Measurements from ENCODE around the gene ACBD6.

DNA sequence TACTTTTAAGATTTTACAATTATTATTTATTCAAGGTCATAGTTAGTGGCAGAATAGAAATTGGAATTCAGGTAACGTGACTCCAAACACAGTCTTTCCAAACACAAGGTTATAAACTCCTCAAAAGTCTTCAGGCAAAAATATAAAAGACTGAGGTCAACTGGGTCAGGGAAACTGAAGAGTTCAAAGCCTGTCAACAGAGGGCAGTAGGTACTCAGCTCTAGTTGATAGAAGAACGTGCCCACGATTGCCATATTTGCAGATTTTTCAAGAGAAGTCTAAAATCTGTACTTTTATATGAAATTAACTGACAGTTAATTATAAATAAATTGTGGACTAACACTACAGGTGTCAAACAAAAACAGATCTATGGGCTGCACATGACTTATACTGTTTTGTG lies 137.3 kb downstream of the ACBD6 start:
- TF ChIP-seq, protein P1, sequence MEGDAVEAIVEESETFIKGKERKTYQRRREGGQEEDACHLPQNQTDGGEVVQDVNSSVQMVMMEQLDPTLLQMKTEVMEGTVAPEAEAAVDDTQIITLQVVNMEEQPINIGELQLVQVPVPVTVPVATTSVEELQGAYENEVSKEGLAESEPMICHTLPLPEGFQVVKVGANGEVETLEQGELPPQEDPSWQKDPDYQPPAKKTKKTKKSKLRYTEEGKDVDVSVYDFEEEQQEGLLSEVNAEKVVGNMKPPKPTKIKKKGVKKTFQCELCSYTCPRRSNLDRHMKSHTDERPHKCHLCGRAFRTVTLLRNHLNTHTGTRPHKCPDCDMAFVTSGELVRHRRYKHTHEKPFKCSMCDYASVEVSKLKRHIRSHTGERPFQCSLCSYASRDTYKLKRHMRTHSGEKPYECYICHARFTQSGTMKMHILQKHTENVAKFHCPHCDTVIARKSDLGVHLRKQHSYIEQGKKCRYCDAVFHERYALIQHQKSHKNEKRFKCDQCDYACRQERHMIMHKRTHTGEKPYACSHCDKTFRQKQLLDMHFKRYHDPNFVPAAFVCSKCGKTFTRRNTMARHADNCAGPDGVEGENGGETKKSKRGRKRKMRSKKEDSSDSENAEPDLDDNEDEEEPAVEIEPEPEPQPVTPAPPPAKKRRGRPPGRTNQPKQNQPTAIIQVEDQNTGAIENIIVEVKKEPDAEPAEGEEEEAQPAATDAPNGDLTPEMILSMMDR (IDR thresholded peaks at IDR 0.05; ENCODE audit: poor library complexity): no peak
- TF ChIP-seq EZH2 (IDR thresholded peaks at IDR 0.05; ENCODE audit: borderline replicate concordance) (no peak), EZH2phosphoT487 (IDR thresholded peaks at IDR 0.05; ENCODE audit: low read depth, severe bottlenecking, unreplicated experiment) (no peak)

All from hepatocyte (in vitro differentiated cells).